Testis (tissue), 2 donors: ENCODE data around the gene CCT3.

Experiments
- CTCF ChIP-seq, 3 experiments: fragments of 450-650 bp in 2 of 3; fragments of 200-600 bp in 1 of 3; sonication (generic) in 1 of 3; IDR thresholded peaks; one replicate each; pipeline ENCODE4 v1.5.1; 2016 to 2019; ENCODE audit warnings: antibody characterized with exemption in 3 of 3, mild to moderate bottlenecking in 2 of 3, moderate library complexity in 1 of 3
- POLR2A ChIP-seq: fragments of 450-650 bp; IDR thresholded peaks from one replicate; pipeline ENCODE4 v1.6.1; 2017; ENCODE audit warnings: antibody characterized with exemption, mild to moderate bottlenecking, moderate library complexity

- TF ChIP-seq CTCF (IDR thresholded peaks at IDR 0.05) (no peak), POLR2A (no peak)
These were observed 4.3 kb upstream of the CCT3 start for GRCh38 chr1:156342166-156342955.
